Hematopoietic multipotent progenitor cell (in vitro differentiated cells): ENCODE data around the gene CENPL. TPM values are rescaled to one million over a fixed set of nuclear protein-coding genes. Genes with fewer than 3 reads are reported as not detected.
"Not testable (repeated sequence)": the region's sequence is repeated elsewhere in the genome, so short reads cannot be mapped to it uniquely, and the experiment has no call there.

Experiments
- DNase-seq, 3 donors: peaks; one replicate each; pipeline ENCODE4 v3.0.0-alpha.2; 2011 to 2015; ENCODE audit warnings: low read depth in 2 of 3, low spot score in 2 of 3
- total RNA-seq: library from RNA; depleted of rRNA; stranded (reverse); fragments of >200 nt; gene quantifications from one replicate; pipeline ENCODE4 v1.2.3, GENCODE V29; 2012

The CENPL gene, protein sequence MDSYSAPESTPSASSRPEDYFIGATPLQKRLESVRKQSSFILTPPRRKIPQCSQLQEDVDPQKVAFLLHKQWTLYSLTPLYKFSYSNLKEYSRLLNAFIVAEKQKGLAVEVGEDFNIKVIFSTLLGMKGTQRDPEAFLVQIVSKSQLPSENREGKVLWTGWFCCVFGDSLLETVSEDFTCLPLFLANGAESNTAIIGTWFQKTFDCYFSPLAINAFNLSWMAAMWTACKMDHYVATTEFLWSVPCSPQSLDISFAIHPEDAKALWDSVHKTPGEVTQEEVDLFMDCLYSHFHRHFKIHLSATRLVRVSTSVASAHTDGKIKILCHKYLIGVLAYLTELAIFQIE
- 4.0 TPM for total RNA-seq

DNA sequence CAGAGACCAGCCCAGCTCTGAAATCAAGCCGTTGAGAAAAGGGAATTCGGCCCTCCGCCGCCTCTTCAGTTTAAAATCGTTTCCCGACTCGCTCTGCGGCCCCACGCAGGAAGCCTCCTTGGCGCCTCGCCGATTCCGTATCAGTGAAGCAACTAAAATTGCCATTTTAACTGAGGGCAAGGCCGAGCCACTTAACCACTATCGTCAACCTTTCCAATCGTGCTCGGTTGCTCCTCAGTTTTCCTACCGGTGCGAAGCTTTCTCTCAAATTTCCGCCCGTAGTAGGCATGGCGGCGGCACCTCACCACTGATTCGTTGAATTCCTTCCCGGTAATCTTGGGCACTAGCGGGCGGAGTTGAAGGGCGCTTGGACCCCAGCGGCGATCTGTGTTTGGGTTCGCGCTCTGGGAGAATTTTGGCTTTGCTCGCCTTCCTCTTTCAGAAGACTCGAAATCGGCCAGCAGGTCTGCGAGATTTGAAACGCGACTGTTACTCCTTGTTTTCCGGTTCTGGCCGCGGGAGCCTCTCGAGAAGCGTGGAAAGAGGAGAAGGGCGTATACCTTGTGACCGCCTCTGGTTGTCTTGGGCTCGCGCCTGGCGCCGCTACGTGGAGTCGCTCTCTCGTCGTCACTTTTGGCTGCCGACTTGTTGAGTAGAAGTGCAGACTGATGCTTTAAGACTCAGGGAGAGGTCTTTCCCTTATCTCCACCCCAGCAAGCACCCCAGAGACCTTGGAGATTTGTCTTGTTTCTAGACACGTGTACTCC, at the start of gene CENPL, which contains the start of gene DARS2:
TSS of gene CENPL (minus strand) at position 569 of the 767 bp plus-strand sequence. CDS start 13,584 bp downstream, outside the sequence.
TSS of gene DARS2 (plus strand) at position 359 of the 767 bp plus-strand sequence. CDS start 557 bp downstream, outside the sequence.
- DNase-seq, result peak; percentile 78 to 99 (median 96)

GRCh38 chr1:173871500-173871899, 46.8 kb upstream of the CENPL start:
- peak in 1 of 3 donors; percentile 8 for DNase-seq

DNA sequence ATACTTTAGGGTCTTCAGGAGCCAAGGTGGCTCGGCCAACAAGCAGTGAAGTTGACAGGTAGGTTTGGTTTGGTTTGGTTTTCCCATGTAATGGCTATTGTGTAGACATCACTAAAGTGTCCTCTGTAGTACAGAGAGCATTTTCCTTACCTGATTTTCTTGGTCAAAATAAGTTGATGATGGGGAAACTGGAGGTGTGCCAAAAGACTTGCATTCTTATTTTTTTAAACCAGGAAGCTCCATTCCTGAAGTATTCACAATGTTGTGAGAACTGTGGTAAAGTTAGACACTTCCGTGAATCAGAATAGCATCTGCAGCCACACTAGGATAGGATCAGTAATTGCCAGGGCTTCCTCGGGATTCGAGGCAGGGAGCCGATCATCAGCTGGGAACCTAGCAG, 46.4 kb upstream of the CENPL start:
- DNase-seq, result no peak

GRCh38 chr1:173870252-173871075, 45.8 kb upstream of the CENPL start:
- DNase-seq, result peak in 2 of 3 donors; percentile 74 to 88

DNA sequence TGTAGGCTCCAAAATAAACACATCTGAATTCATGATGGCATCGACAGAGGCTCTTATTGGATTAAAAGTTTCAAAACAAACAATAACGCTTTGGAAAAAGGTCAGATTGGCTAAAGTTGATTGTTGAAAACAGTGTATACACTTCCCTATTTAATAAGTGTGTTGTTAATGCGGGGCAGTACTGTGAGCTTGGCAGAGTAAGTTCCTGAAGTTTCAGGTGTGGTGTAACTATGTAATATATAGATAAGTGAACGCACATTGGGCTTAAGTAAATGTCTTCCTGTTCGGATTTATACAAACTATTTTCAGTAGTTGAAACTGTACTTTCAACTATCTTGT, 44.3 kb upstream of the CENPL start:
- peak in 1 of 3 donors; percentile 64 for DNase-seq

DNA sequence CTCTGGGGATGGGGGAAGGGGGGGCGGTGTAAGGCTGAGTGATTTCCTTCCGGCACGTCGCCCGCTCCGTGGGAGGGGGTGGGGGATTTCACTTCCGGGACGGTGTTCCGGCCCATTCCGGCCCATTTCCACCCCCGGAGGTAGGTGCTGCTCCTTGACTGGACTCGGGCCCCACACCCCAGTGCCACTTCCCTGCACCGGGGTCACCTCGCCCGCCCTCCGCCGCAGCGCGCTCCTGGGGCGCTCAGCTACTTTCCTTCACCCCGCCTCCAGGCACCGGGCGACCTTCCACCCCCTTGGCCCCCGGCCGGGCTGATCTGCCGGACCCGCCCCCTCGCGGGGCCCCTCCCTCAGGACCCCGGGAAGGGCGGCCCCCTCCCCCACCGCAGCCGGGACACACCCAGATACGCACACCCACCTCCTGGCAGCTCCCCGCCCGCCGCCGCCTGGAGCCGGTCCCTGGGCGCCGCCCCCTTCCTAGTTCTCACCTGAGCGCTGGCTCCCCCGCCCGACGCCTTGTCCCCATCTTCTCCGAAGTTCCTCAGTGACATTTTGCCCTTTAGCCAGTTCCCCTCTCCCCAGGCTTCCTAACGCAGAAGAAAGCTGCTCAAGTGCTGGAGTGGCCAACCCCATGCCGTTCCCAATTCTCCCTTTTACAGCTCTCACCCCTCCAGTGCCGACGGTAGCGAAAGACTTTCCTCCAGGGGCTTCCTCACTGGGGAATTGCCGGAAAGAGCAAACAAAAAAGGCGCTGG, 43.8 kb upstream of the CENPL start, which contains the start of gene ZBTB37:
TSS of gene ZBTB37 (plus strand) at position 115 of the 755 bp plus-strand sequence. CDS start 1,846 bp downstream, outside the sequence.
- peak in 1 of 3 donors; percentile 87 for DNase-seq

DNA sequence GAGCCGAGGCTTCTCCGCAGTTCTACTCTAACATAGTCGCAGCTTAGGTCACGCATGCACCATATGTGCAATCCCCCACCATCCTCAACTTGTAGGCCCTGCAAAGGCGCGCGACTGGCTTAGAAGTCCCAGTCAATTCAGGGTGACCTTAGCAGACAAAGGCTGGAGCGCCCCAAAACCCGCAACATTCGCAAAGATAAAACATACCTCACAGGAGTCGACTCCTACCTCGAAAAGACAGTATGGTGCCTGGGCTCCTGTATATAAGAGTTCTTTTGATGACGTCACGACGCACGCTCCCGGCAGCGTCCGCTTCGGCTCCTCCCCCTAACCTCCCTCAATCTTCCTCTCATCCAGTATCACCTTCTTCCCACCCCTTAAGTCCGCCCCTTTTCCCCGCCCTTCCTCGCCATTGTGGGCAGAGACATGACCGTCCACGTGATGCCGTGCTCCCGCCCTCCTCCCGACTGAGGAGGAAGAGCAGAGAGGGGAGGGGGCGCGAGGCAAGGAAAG, 43.1 kb upstream of the CENPL start, which contains the start of gene GAS5:
TSS of gene GAS5 (minus strand) at position 237 of the 513 bp plus-strand sequence.
- peak; percentile 96 to 100 (median 100) for DNase-seq

DNA sequence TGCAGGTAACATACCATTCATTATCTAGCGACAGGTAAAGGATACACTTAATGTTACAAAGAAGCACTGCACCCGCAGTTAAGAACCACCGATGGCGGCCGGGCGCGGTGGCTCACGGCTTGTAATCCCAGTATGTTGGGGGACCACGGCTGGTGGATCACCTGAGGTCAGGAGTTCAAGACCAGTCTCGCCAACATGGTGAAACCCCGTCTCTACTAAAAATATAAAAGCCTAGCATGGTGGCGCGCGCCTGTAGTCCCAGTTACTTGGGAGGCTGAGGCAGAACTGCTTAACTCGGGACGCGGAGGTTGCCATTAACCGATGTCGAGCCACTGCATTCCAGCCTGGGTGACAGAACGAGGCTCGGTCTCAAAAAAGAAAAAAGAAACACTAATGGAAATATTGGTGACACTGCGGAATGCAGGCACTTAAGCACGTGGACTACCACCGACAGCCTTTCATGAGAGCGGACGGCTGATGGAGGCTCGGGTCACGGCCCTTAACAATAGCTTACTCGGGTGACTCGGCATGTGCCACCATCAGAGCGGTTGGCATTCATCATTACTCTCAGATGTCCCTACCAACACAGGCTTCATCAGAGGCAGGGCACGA, 42.6 kb upstream of the CENPL start:
- DNase-seq, result no peak

- DNase-seq, result no peak
Observed at GRCh38 chr1:173866413-173867115, 41.9 kb upstream of the CENPL start.

DNA sequence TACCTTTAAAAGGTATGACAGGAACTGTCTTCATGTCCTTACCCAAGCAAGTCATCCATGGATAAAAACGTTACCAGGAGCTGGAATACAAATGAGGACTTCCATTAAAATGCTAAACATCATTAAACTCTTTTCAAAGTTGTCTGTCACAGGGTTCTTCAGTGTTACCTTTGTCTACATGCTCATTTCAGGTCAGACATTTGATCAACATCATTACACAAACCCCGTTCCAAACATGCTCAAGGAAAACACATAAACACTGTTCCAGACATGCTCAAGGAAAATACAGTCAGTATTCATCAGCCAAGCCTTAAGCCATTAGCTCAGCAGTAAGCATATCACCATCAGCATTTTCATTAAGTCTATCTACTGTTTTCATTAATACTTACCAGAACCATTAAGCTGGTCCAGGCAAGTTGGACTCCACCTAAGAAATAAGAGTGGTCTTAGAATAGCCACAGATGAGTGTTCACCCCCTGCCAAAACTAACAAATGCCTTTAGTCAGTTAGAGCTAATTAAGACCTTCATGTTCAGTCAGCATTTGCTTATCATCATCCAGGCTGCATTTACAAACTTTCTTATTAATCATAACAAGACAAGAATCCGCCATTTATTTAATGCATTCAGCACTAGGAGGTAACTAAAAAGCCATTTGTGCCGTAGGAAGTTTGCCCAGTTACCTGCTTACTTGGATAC, 40.9 kb upstream of the CENPL start:
- DNase-seq, result no peak

GRCh38 chr1:173864179-173864867, 39.6 kb upstream of the CENPL start:
- DNase-seq, result no peak

DNA sequence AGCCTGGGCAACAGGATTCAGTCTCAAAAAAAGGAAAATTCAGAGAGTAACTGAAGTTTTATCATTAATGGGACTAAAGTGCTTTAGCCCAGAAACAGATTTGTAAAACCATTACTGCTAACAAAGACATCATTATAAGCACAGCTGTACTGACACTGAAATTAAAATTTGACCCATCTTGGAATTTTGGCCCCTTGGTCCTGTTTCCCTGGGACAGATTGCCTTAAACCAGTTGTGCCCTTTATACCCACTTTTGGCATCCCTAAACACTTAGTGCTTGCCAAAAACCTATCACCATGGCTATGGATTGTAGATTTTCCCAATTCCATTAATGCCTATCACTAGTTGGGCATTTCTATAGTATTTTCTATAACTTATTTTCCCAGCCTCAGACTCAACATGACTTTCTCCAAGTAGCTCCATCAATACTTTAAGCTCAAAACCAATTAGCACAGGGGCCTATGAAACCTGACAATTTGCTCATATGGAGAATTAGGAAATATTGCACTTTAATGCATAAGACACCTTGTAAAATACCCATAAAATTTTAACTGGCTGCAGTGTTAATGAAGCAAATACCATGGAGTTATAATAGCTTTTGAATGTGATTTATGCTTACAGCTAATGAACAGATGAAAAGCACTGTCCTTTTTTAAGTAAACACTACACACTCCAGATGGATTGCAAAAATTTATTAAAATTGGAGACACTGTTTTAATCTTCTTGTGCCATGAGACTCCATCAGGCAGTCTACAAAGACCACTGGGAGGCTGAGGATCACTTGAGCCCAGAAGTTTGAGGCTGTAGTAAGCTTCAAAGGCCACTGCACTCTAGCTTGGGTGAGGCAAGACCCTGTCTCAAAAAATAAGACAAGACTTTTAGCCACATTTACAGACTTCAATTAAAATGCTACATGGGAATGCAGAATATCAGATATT, 38.8 kb upstream of the CENPL start:
- no peak for DNase-seq

GRCh38 chr1:173862769-173863223, 38.1 kb upstream of the CENPL start:
- no peak for DNase-seq

DNA sequence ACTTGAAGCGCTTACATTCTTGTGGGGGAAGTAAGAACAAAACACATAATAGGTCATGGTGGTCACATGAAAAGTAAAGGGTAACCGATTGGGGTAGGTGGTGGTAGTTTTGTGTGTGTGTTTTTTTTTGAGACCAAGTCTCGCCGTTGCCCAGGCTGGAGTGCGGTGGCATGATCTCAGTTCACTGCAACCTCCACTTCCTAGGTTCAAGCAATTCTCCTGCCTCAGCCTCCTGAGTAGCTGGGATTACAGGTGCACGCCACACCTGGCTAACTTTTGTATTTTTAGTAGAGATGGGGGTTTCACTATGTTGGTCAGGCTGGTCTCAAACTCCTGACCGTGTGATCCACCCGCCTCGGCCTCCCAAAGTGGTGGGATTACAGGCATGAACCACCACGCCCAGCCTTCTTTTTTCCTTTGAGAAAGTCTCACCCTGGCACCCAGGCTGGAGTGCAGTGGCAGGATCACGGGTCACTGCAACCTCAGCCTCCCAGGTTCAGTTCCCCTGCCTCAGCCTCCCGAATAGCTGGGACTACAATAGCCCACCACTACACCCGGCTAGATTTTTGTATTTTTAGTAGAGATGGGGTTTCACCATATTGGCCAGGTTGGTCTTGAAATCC, 37.6 kb upstream of the CENPL start:
- DNase-seq, result not testable (repeated sequence)

DNA sequence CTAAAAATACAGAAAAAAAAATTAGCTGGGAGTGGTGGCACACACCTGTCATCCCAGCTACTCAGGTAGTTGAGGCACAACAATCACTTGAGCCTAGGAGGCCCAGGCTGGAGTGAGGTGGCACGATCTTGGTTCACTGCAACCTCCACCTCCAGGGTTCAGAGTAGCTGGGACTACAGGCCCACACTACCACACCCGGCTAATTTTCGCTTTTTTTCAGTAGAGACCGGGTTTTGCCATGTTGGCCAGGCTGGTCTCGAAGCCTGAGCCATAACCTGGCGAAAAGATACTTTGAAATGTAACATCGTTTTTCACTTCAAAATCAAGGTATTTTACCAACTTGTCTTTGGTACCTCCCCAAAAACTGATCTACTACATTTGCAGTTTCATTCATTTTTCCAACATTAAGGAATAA, 37.1 kb upstream of the CENPL start:
- no peak for DNase-seq

DNA sequence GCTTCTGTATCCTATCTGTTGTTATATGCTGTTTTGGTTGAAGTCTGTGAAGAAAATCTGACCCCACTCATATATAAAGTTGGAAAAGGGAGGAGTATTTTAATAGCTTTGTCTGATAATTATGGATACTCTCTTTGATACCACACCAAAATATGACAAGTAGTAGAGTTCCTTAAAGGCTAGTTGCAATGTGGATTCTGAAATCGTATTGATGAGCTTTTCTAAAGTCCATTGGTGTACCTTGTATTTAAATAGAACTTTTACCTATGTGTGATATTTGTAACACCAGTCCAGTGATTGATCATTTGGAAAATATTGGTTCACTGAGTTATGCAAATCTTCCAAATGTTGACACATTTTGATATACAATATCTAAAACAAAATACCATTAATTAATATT, 35.4 kb upstream of the CENPL start:
- no peak for DNase-seq
